Measurements from ENCODE around the gene OBSCN.

OBSCN gene

GRCh38 chr1:228394571-228395394 is 186.9 kb downstream of the OBSCN start:
- DNase-seq: no peak

DNA sequence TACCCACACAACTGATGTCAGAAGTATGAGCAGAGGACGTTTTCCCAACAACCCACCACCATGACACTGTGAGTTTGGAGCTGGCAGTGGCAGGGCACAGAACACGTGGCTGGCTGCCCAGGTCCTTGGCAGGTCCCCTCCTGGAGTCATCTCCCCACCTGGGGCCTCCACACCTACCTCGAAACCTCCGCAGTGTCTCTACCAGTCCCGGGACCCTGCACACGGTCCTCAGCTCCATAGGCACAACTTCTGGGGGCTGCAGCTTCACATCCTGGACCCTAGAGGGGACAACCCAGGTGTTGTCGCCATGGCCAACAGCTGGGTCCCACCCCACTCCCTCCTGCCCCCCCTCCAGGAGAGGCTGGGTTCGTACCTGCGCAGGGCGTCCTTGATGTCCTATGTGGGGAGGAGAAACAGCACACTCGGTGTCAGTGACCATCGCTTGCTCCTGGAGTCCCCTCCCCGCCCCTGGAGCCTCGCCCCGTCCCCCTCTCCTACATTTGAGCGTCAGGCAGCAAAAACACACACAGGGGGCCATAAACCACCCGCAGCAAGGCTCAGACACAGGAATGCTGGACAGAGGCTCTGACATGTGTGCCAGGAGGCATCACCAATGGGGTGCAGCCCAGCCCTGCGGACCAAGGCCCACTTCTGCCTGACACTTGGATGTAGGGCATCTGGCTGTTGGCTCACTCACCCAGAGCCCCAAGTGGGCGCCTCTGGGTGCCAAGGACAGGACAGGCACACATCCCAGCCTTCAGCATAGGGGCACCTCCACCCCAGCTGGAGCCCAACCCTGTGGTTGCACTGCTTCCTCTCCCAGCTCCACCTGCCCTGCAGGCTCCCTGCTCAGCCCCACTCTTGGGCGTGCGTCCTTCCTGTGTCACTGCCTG is 189.2 kb downstream of the OBSCN start:
- no peak for DNase-seq

- no peak for DNase-seq
Measured at GRCh38 chr1:228397966-228398365, 190.1 kb downstream of the OBSCN start.

GRCh38 chr1:228398741-228399461 is 191.1 kb downstream of the OBSCN start:
- DNase-seq: no peak

- DNase-seq: no peak
Measured at GRCh38 chr1:228399531-228400236, 191.8 kb downstream of the OBSCN start.

DNA sequence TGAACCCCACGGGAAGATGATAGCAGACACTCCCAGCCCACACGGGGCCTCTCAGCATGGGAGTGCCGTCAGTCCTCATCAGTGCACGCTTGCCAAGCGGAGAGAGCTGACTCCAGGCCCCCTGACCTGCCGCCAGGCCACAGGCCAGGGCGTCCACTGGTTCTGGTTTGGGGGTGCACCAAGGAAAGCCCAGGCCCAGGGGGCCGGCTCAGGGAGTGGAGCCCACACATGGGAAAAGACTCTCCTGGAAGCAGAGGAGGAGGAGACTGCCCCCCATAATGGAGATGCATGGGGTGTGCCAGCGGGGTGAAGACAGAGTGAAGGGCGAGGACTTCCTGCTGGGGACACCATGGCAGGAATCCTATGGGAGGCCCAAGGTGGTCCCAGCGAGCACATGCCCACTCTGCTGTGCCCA is 192.4 kb downstream of the OBSCN start:
- DNase-seq: no peak

- no peak for DNase-seq
Measured at GRCh38 chr1:228400692-228401454, 193.0 kb downstream of the OBSCN start.

DNA sequence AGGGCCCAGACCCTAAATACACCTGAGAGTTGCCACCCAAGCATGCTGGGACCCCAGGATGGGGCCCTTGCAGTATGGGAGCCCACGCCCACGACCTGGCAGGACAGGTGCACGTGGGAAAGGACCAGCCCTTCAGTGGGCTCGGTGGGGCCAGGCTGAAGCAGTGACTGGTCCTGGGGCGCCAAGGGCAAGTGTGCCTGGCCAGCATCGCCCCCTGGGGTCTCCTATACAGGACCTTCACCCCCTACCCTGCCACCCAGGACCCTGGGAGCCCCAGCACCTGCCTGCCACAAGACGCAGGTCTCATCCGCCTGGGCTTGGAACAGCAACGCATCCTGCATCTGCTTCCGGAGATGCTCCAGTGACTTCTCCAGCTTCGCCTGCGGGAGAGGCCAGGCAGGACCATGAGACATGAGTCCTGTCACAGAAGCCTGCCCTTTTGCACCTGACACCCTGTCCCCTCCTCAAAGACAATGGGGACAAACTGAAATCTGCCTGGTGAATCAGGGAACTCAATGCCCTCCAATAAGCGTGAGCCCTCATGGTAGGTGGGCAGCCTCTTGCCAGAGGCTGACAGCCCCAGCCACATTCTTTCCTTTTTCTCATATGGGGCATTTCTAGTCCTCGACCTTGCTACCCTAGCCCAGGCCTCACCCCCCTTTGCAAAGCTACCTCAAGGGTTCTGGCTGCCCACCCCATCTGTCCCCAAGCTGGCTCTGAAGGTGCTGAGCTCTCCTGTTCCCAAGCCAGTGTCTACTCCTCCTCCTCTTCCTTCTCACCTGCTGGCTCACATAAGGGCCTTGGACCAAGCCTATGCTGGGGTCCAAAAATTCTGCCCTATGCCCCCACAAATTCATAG is 194.2 kb downstream of the OBSCN start:
- no peak for DNase-seq

DNA sequence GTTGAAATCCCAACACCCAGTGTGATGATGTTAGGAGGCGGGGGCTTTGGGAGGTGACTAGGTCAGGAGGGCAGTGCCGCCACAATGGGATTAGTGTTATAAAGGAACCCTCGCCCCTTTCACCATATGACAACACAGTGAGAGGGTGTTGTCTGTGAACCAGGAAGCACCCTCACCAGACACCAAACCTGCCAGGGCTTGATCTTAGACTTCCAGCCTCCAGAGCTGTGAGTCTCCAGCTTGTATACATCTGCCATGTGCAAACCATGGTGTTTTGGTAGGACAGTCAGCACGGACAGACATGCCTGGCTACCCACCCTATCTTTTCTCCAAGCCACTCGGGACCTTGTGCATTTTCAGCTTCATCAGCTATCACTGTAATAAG is 194.8 kb downstream of the OBSCN start:
- DNase-seq: no peak

DNA sequence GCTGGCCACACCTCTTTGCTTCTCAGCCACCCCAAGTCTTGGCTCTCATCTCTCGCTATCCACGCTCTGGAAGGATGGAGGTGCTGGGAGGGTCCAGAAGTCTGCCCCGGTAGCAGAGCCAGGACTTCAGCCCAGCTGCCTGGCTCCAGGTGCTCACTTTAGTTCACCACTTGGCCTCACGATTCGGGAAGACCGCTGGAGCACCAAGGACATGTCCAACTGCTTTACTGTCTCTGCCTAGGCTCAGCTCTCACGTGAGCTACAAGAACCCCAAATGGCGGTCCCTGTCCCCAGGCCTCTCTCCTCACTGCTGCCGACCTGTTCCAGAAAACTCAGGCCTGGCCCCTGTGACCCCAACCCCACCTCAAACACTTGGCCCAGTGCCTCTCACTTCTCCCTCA is 195.4 kb downstream of the OBSCN start:
- DNase-seq: no peak

GRCh38 chr1:228404107-228404720 is 196.4 kb downstream of the OBSCN start:
- no peak for DNase-seq

- DNase-seq: no peak
Measured at GRCh38 chr1:228405200-228405978, 197.5 kb downstream of the OBSCN start.

DNA sequence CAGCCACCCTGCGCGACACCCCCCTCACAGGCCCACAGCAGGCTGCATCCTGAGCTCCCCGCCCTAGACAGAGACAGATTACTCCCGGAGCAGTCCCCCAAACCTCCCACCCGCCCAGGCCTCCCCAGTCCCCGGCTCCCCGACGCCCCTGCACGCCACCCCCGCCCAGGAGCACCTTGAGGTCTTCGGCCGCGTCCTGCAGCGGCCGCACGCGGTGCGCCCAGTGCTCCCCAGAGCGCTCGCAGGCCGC is 198.1 kb downstream of the OBSCN start:
- no peak for DNase-seq

GRCh38 chr1:228407106-228408040 is 199.5 kb downstream of the OBSCN start:
- DNase-seq: peak; percentile 79

DNA sequence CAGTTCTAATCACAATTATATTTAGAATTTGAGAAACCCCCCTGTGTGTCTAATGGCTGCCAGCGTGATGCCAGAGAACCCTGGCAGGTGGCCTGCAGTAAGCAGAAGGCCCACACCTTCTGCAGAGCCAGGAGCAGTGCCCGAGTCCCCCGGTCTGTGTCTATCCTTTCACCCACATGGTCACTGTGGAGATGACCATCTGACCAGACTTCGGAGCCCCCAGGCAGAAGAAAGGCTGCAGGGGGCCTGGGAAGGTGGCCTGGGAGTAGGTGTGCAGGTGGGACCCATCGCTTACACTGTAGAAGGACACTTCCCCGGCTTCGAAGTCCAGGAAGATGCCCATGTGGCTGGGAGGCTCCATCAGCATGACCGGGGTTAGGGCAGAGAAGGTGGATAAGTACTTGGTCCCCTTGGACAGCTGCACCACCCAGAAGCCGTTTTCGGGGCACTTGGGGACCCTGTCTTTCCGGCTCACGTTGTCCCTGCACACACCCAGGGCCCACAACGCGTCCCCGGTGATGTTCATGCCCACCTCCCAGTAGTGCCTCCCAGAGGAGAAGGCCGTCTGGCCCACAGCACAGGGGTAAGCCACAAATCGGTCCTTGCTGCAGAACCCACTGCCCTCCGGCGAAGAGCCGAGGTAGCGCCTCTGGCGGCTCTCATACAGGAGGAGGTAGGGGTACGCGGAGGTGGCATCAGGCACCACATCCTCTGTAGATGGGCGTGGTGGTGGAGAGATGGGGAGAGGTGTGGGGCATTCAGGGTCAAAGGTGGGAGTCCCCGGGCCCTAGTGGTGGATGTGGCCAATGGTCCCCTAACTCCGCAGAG is 200.4 kb downstream of the OBSCN start:
- no peak for DNase-seq

DNA sequence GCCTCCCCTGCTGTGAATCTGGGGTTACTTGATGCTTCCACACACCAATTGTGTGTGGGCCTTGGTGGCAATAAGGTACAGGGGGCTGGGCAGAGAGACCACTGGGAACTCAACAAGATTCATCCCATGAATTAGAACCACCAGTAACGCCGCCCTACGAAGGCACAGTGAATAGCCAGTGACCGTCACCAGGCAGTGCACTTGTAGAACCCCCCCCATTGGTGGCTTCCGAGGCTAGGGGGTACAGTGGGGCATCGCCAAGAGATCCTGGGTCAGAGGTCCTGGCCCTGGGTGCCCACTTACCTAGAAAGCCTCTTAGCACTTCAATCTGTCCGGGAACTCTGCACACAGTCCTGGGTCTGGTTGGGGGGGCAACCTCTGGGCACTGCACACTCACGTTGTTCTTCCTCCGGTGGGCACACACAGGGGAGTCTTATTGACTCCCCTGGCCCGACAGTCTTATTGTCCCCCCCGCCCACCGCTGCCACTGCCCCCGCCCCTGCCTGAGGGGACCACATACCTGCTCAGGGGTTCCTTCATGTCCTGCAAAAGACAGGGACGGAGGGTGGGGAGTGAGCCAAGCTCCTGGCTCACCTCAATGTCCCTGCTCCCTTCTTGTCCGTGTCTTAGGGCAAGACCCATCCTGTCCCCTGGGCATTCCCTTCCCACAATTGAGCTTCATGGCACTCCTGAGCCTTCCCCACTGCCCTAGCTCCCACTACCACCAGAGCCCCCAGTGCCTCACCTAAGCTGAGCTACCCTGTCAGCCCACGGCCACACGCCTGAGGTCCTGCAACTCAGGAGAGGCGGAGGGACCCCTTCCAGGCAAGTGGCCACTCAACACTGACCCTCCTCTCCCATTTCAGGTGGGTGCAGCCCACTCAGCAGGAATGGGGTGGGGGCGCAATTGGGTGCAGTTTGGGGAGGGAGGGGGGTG is 201.3 kb downstream of the OBSCN start:
- no peak for DNase-seq

DNA sequence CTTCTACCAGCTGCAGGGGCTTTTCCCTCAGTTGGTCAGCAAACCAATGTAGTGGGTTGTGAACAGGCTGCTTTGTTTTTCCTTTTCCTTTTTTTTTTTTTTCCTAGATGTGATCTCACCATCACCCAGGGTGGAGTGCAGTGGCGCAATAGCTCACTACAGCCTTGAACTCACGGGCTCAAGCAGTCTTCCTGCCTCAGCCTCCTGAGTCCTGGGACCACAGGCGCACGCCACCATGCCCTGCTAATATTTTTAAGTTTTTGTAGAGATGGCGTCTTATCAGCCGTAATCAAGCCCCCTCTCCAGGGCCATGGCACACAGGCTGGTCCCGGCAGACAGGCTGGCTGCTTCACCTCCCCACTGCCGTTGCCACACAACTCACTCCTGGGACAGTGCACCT is 202.2 kb downstream of the OBSCN start:
- no peak for DNase-seq

Data from retina (tissue), 1 donor.